Measurements from ENCODE around the gene FRAT1.

DNA sequence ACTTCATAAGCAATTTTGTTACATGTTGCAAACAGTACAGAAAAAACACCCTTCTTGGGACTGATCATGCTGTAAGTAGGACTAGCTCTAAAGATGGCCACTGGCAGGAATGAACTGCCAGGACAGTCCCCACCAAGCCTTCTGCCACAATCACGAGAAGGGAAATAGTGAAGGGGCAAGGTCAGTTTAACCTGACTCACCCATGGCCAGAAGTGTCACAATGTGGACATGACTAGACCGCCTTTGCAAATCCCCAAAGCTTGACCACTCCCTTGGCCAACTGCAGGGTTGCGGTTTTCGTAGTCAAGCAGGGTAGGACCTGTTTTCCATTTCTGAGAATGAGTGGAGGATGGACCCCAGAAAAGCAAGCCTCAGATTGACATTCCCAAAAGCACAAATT lies 34.9 kb downstream of the FRAT1 start:
- TF ChIP-seq, protein P1, sequence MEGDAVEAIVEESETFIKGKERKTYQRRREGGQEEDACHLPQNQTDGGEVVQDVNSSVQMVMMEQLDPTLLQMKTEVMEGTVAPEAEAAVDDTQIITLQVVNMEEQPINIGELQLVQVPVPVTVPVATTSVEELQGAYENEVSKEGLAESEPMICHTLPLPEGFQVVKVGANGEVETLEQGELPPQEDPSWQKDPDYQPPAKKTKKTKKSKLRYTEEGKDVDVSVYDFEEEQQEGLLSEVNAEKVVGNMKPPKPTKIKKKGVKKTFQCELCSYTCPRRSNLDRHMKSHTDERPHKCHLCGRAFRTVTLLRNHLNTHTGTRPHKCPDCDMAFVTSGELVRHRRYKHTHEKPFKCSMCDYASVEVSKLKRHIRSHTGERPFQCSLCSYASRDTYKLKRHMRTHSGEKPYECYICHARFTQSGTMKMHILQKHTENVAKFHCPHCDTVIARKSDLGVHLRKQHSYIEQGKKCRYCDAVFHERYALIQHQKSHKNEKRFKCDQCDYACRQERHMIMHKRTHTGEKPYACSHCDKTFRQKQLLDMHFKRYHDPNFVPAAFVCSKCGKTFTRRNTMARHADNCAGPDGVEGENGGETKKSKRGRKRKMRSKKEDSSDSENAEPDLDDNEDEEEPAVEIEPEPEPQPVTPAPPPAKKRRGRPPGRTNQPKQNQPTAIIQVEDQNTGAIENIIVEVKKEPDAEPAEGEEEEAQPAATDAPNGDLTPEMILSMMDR (conservative IDR thresholded peaks at IDR 0.05): no peak
- TF ChIP-seq ZFX (IDR thresholded peaks at IDR 0.05): no peak
